Mesothelial cell of epicardium (in vitro differentiated cells): ENCODE measurements around the gene SYNGR3. TPM values are rescaled to one million over a fixed set of nuclear protein-coding genes. Genes with fewer than 3 reads are reported as not detected.

ENCODE experiments used
- DNase-seq, 2 experiments: peaks; one replicate each; pipeline ENCODE4 v3.0.0; 2021; ENCODE audit warnings: low spot score in 2 of 2; ENCODE audit not compliant: unreplicated experiment in 2 of 2
- H3K27ac Mint-ChIP-seq: 2 replicates; pipeline ENCODE4 v1.8.0; 2021; ENCODE audit warnings: mixed read lengths
- H3K27me3 Mint-ChIP-seq: 2 replicates; pipeline ENCODE4 v1.8.0; 2021; ENCODE audit warnings: low read depth, mixed read lengths
- H3K36me3 Mint-ChIP-seq: 2 replicates; pipeline ENCODE4 v1.8.0; 2021; ENCODE audit warnings: mixed read lengths
- H3K4me1 Mint-ChIP-seq: 2 replicates; pipeline ENCODE4 v1.8.0; 2021; ENCODE audit warnings: mixed read lengths
- H3K4me3 Mint-ChIP-seq: 2 replicates; pipeline ENCODE4 v1.8.0; 2021; ENCODE audit warnings: mild to moderate bottlenecking, moderate library complexity, mixed read lengths
- H3K9me3 Mint-ChIP-seq: 2 replicates; pipeline ENCODE4 v1.8.0; 2021; ENCODE audit warnings: mixed read lengths
- total RNA-seq: library from RNA; stranded (reverse); gene quantifications from 3 replicates; pipeline ENCODE4 v1.2.1, GENCODE V29; 2021
- TF ChIP-seq, protein P1 (sequence below): fragments of 200-600 bp; sonication (generic); IDR thresholded peaks from one replicate; pipeline ENCODE4 v1.5.0; 2021; ENCODE audit warnings: antibody characterized with exemption; ENCODE audit not compliant: unreplicated experiment

Gene SYNGR3
- total RNA-seq, 1 donor from 2014 or later: 1.0 TPM

DNA sequence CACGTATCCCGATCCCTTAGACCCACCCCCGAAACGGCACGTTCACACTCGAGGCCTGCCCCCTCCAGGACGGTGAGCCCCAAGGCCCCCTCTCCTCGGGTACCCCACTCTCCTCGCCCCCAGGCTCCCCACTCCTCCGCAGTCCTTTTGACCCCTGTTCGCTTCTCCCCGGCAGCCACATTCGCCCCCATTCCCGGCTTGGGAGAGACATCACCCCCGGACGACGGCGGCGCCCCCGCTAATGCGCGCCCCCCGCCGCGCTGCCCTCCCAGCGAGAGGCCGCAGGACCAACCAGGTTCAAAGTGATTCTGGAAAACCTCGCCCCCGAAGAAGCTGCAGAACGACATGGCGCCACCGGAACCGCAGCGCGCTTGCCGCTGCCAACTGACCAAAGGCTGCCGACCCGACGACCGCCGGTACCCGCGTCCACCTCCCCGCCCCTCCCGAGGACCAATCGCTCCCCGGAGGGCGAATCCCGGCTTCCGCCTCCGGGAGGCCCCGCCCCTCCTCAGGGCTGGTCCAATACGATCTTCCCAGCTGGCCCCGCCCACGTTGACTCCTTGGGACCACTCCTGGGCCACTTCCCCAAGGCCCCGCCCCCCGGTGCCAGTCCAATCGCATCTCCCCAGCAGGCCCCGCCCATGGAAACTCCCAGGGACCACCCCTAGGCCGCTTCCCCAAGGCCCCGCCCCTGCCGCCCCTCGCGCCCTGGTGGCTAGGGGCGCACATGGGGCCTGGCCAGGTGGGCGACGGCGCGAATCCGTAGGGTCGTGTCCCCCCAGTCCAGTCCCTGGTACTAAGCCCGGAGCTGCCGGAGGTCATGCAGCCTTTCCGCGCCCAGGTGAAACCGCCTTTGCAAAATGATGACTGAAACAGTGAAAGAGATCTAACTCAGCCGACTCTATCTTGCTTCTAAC lies 46.7 kb upstream of the SYNGR3 start, which contains the start of gene MSRB1:
Gene MSRB1 (minus strand): TSS at position 390 of the 917 bp plus-strand sequence. CDS start 43 bp downstream, at position 347.
- peak; percentile 99 to 100 for DNase-seq
- H3K4me3 Mint-ChIP-seq: peak within 1 kb of the TSS; percentile 82
- peaks cover 10% of the 10 kb centered on the region for H3K4me1 Mint-ChIP-seq
- H3K27ac Mint-ChIP-seq: peak within 1 kb of the TSS; percentile 73
- TF ChIP-seq, protein P1, sequence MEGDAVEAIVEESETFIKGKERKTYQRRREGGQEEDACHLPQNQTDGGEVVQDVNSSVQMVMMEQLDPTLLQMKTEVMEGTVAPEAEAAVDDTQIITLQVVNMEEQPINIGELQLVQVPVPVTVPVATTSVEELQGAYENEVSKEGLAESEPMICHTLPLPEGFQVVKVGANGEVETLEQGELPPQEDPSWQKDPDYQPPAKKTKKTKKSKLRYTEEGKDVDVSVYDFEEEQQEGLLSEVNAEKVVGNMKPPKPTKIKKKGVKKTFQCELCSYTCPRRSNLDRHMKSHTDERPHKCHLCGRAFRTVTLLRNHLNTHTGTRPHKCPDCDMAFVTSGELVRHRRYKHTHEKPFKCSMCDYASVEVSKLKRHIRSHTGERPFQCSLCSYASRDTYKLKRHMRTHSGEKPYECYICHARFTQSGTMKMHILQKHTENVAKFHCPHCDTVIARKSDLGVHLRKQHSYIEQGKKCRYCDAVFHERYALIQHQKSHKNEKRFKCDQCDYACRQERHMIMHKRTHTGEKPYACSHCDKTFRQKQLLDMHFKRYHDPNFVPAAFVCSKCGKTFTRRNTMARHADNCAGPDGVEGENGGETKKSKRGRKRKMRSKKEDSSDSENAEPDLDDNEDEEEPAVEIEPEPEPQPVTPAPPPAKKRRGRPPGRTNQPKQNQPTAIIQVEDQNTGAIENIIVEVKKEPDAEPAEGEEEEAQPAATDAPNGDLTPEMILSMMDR: no peak
- no peaks in the 10 kb centered on the region for H3K27me3 Mint-ChIP-seq
- no peaks in the 10 kb centered on the region for H3K9me3 Mint-ChIP-seq
- peaks cover 1% of the 10 kb centered on the region for H3K36me3 Mint-ChIP-seq

DNA sequence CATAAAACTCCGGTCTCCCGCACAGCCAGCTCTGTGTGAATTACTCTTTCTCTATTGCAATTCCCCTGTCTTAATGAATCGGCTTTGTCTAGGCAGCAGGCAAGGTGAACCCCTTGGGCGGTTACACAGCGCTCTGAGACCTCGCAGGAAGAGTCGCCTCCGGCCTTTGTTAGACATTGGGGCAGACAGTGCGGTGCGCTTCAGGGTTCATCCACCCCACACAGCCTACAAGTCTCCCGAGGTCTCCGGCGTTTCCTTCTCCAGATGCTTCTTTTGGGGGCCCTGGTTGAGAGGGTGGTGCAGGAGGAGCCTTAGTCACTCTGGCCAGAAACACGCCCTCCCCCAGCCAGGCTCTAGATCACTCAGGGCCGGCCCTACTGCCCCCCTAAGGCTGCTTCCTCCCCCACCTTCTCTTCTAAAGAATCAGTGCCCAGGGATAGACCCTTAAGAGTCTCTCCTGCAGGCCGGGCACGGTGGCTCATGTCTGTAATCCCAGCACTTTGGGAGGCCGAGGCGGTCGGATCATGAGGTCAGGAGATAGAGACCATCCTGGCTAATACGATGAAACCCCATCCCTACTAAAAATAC lies 45.1 kb upstream of the SYNGR3 start:
- Mint-ChIP-seq H3K4me1 (peaks cover 10% of the 10 kb centered on the region), H3K9me3 (no peaks in the 10 kb centered on the region), H3K27me3 (no peaks in the 10 kb centered on the region), H3K27ac (no peak overlapping the region), H3K4me3 (no peak overlapping the region), H3K36me3 (no peaks in the 10 kb centered on the region)
- TF ChIP-seq, protein P1: no peak
- DNase-seq: no peak

DNA sequence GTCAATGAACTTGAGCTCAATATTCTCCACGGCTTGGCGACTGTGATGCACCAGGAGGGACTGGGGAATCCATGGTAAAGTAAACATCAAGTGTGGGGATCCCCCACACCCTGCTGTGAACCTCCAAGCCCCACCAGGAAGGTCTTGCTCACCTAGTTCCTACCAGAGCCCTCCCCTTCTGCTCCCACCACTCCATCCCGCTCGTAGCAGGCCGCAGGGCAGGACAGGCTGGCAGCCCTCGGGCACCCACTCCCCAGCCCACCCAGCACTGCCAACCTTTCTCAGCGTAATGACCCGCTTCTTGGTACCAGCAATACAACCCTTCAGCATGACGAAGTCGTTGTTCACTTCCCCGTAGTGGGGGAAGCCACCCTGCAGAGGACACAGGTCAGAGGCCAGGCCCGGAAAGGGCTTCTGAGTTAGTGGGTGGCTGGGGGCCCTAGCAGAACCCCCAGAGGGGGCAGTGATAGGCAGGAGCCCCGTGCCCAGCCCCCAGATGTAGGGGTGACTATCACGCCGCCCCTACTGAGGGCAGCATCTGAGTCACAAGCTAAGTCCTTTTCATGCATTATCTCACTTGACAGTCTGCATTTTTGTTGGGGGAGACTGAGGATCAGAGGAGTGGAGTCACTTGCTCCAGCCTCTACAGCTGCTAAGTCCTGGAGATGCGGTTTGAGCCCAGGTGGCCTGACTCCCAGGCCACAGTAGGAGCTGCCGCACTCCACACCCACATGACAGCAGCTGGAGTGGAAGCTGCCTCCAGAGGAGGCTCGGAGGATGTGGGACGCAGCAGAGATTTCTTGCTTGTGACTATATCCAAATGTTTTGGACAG lies 44.0 kb upstream of the SYNGR3 start:
- no peak overlapping the region for H3K4me3 Mint-ChIP-seq
- peaks cover 10% of the 10 kb centered on the region for H3K4me1 Mint-ChIP-seq
- no peaks in the 10 kb centered on the region for H3K9me3 Mint-ChIP-seq
- TF ChIP-seq, protein P1: no peak
- no peak overlapping the region for H3K27ac Mint-ChIP-seq
- H3K36me3 Mint-ChIP-seq: no peaks in the 10 kb centered on the region
- no peak for DNase-seq
- H3K27me3 Mint-ChIP-seq: no peaks in the 10 kb centered on the region

DNA sequence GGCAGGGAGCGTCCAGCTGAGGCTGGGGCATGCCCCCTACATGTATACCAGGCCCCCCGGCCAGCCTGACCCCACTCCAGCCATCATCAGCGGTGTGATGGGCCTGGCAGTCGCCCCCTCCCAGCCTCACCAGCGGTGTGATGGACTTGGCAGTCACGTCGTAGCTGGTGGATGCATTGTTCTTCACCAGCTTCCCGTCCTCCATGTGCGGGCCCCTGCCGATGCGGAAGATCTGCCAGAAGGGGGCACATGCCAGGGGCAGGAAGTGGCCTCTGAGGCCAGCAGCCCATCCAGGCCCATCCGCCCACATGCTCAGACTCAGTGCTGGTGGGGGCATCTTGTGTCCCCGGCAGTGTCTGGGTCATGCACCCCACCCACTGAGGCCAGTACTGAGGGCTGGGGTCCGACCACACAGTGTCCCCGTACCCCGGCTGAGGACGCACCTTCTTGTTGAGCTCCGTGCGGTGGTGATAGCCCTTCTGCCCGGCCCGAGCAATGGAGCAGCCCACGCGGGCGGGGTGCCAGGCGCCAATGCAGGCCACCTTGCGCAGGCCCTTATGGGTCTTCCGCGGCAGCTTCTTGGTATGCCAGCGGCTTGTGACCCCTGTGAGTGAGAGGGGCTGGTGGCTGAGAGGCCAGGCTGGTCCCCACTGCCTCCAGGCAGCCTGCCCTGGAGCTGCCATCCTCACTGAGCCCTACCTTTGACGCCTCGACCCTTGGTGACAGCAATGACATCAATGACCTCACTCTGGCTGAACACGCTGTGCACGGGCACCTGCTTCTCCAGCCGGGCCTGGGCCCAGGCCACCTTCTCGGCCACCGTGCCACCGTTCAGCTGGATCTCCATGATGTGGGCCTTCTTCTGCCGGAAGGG lies 43.0 kb upstream of the SYNGR3 start:
- no peaks in the 10 kb centered on the region for H3K27me3 Mint-ChIP-seq
- peaks cover 10% of the 10 kb centered on the region for H3K4me1 Mint-ChIP-seq
- no peak overlapping the region for H3K27ac Mint-ChIP-seq
- TF ChIP-seq, protein P1: no peak
- H3K36me3 Mint-ChIP-seq: no peaks in the 10 kb centered on the region
- no peaks in the 10 kb centered on the region for H3K9me3 Mint-ChIP-seq
- DNase-seq: no peak
- no peak overlapping the region for H3K4me3 Mint-ChIP-seq

DNA sequence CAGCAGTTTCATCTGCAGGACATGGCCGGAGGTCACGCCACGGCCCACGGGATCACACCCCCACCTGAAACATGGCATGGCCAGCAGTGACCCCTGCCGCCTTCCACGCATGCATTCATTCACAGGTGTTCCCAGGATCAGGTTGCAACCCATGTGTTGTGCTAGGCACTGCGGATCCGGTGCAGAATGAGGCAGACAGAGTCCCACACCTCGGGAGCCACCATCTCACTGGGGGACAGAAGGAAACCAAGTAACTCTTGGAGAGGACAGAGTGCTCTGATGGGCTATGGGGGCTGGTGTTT lies 42.5 kb upstream of the SYNGR3 start:
- Mint-ChIP-seq H3K4me1 (peaks cover 6% of the 10 kb centered on the region), H3K27ac (no peak overlapping the region), H3K9me3 (no peaks in the 10 kb centered on the region), H3K4me3 (no peak overlapping the region), H3K27me3 (no peaks in the 10 kb centered on the region), H3K36me3 (no peaks in the 10 kb centered on the region)
- DNase-seq: no peak
- TF ChIP-seq, protein P1: no peak
